Smooth muscle cell of the brain vasculature (primary cell): ENCODE results near the gene TRDN.

Experiments used
- DNase-seq: peaks from one replicate; pipeline ENCODE4 v3.0.0-alpha.2; 2012; ENCODE audit warnings: low read depth, low spot score

The TRDN gene

GRCh38 chr6:123176706-123177105 is 460.0 kb downstream of the TRDN start:
- no peak for DNase-seq

- no peak for DNase-seq
Observed at GRCh38 chr6:123171341-123172115, 465.2 kb downstream of the TRDN start.

DNA sequence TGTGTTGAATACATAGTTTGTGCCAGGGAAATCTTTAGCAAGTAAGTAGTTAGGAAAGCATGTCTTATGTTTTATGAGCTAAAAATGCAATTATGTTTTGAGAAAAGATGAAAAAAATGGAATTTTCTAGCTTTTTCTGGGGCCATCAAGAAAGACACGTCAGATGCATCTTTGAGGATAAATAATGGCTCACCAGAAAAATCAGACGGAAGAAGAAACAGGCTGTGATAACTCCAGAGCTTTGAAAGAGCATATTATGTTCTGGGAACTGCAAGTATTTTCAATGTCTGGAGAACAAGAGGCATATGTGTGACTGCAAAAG is 467.0 kb downstream of the TRDN start:
- no peak for DNase-seq

DNA sequence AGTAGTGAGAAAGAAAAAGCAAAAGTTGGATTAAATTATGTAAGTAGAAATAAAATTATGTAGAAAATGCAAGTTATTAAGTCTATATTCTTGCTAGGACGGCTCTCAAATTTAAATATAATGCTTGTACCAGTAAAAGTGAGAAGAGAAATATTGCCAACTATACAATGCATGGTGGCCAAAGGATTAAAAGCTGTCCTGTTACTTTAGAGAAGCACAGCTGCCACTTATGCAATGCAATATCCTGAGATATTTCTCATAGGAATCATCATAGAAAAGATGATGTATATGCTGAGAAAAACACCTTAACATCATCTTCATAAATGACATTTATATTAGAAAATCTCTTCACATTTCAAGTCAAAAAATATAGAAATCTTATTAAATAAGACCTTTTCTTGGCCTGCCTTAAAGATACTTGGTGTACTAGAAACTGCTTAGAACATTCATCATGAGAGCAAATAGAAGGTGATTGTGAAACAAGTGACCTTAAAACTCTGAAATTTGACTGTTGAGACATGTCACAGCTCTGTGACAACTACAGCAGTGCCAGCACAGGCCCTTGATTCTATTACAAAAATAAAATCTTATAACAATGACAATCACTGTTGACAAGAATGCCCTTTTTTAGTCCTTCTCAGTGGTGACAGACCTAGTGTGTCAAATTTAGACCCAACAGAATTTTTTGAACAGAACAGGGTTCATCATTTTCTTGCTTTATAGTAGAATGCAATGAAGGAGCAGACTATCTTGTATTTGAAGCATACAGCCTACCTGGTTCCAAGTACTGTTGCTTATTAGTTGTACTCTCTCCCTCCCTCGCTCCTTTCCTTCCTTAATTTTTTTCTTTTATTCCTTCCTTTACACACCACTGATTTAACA is 467.6 kb downstream of the TRDN start:
- DNase-seq = no peak

DNA sequence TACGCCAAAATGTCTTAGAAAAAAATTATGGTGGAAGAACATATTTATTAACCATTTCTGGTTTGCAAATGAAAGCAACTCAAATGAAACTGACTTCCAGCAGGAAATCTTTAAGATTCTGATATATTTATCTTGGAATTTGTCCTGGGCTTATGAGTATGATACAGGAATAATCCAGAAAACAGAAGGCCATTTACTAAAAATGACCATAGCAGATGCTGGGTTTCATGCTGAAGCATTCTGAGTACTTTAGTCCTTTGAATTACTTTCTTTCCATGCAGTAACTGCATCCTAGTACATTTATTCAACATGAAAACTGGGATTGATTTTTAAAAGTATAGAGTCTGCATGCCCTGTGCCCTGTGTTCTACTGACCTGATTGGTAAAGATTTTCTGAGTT is 468.3 kb downstream of the TRDN start:
- no peak for DNase-seq
